GM18502 (cell line): ENCODE measurements around the gene NOS1.
"Not testable (repeated sequence)": the region's sequence is repeated elsewhere in the genome, so short reads cannot be mapped to it uniquely, and the experiment has no call there.

Experiments used
- ATAC-seq: cut with Tn5 transposase; IDR thresholded peaks from one replicate; pipeline ENCODE4 v1.9.1; 2021; ENCODE audit warnings: mild to moderate bottlenecking; ENCODE audit not compliant: unreplicated experiment, poor library complexity

The NOS1 gene

GRCh38 chr12:117361347-117361751 lies at the start of gene NOS1:
TSS of gene NOS1 (minus strand) at chr12:117361626. CDS start at chr12:117331069, 30,557 bp downstream.
- no peak for ATAC-seq

- ATAC-seq = no peak
Observed at GRCh38 chr12:117409286-117409685, 47.9 kb upstream of the NOS1 start.

- no peak for ATAC-seq
Observed at GRCh38 chr12:117408161-117408791, 46.9 kb upstream of the NOS1 start.

- no peak for ATAC-seq
Observed at GRCh38 chr12:117404940-117405339, 43.5 kb upstream of the NOS1 start.

GRCh38 chr12:117404203-117404853 lies 42.9 kb upstream of the NOS1 start:
- ATAC-seq = no peak

GRCh38 chr12:117403586-117404139 lies 42.2 kb upstream of the NOS1 start:
- no peak for ATAC-seq

- no peak for ATAC-seq
Observed at GRCh38 chr12:117402363-117402762, 40.9 kb upstream of the NOS1 start.

- ATAC-seq = no peak
Observed at GRCh38 chr12:117400912-117401311, 39.5 kb upstream of the NOS1 start.

GRCh38 chr12:117398482-117398881 lies 37.1 kb upstream of the NOS1 start:
- not testable (repeated sequence) for ATAC-seq

GRCh38 chr12:117395766-117396165 lies 34.3 kb upstream of the NOS1 start:
- no peak for ATAC-seq

- ATAC-seq = no peak
Observed at GRCh38 chr12:117394491-117394890, 33.1 kb upstream of the NOS1 start.

- no peak for ATAC-seq
Observed at GRCh38 chr12:117393656-117394055, 32.2 kb upstream of the NOS1 start.

- no peak for ATAC-seq
Observed at GRCh38 chr12:117390866-117391265, 29.4 kb upstream of the NOS1 start.

- no peak for ATAC-seq
Observed at GRCh38 chr12:117388951-117389446, 27.6 kb upstream of the NOS1 start.

GRCh38 chr12:117387832-117388231 lies 26.4 kb upstream of the NOS1 start:
- no peak for ATAC-seq

GRCh38 chr12:117384735-117385134 lies 23.3 kb upstream of the NOS1 start:
- ATAC-seq = no peak

GRCh38 chr12:117380083-117380482 lies 18.7 kb upstream of the NOS1 start:
- ATAC-seq = no peak

- ATAC-seq = no peak
Observed at GRCh38 chr12:117377758-117378157, 16.3 kb upstream of the NOS1 start.

- ATAC-seq = no peak
Observed at GRCh38 chr12:117370588-117370987, 9.2 kb upstream of the NOS1 start.

GRCh38 chr12:117370000-117370399 lies 8.6 kb upstream of the NOS1 start:
- ATAC-seq = not testable (repeated sequence)

GRCh38 chr12:117367006-117367638 lies 5.7 kb upstream of the NOS1 start:
- ATAC-seq = peak; percentile 44
